Stimulated activated CD4-positive, alpha-beta T cell treated with anti-CD3 and anti-CD28 coated beads, Interleukin-15, amount 100 ng/mL, for 48 hours (primary cell): Measurements from ENCODE around the gene TREH.

Source experiments
- DNase-seq, 2 donors: peaks; one replicate each; pipeline ENCODE4 v3.0.0-alpha.2; 2020; ENCODE audit warnings: low read depth in 2 of 2

Gene TREH

GRCh38 chr11:118649941-118650340, 29.5 kb downstream of the TREH start:
- no peak for DNase-seq

- no peak for DNase-seq
These were observed 31.2 kb downstream of the TREH start for GRCh38 chr11:118648291-118648690.

DNA sequence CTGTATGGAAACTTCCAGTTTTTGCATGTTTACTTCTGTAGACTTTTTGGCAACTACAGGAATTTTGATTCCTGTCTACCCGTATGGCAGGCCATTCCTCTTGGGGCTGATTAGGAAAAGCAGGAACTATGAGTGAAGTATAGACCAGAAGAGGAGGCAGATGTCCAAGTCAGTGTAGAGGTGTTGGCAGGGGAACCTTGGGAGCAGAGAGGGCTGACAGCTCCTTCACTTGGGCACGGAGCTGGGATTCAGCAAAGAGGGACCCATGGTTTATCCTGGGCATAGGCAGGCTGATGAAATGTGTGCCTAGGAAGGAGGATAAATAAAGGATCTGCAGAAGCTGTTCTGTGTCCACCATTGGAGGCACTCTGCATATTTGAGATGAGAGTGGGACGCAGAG, 33.1 kb downstream of the TREH start:
- no peak for DNase-seq

DNA sequence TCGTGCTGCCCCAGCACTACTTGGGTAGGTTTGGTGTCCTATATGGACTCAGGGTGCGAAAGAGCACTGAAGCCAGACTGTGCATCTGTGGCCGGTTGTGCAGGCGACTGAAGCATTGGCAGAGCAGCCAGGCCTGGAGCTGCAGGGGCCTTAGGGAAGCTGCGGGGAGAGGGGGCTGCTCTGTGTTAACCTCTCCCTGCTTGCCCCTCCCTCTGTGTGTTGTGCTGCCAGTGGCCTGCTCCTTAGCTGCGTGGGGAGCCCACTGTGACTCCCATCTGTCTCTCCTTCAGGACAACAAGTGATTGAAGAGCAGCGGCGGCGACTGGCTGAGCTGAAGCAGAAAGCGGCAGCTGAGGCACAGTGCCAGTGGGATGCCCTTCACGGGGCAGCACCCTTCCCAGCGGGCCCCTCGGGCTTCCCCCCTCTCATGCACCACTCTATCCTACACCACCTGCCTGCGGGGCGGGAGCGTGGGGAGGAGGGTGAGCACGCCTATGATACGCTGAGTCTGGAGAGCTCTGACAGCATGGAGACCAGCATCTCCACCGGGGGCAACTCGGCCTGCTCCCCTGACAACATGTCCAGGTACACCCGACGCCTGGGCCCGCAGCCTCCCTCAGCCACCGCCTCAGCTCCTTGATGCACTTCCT, 34.3 kb downstream of the TREH start:
- DNase-seq: no peak

DNA sequence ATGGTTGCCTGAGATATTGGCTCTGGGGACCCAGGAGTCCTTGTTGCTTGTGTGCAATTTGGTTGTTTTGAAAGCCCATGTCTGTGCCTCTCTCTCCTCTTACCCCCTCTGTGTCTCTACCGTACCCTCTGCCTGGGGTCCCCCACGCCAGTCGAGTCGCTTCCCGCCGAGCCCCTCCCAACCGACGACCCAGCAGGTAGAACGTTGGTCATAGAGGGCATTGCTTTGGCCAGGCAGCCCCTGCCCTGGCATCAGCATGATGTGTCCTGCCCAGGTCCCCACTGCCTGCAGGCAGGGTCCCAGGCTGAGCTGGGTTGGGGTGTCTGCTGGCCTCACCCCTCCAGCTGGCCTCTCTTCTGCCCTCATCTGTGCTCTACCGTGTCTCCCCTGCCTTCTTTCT, 35.0 kb downstream of the TREH start:
- no peak for DNase-seq

GRCh38 chr11:118643995-118644345, 35.5 kb downstream of the TREH start:
- no peak for DNase-seq

GRCh38 chr11:118643142-118643994, 36.1 kb downstream of the TREH start:
- no peak for DNase-seq

- DNase-seq: no peak
These were observed 37.9 kb downstream of the TREH start for GRCh38 chr11:118641397-118642019.

DNA sequence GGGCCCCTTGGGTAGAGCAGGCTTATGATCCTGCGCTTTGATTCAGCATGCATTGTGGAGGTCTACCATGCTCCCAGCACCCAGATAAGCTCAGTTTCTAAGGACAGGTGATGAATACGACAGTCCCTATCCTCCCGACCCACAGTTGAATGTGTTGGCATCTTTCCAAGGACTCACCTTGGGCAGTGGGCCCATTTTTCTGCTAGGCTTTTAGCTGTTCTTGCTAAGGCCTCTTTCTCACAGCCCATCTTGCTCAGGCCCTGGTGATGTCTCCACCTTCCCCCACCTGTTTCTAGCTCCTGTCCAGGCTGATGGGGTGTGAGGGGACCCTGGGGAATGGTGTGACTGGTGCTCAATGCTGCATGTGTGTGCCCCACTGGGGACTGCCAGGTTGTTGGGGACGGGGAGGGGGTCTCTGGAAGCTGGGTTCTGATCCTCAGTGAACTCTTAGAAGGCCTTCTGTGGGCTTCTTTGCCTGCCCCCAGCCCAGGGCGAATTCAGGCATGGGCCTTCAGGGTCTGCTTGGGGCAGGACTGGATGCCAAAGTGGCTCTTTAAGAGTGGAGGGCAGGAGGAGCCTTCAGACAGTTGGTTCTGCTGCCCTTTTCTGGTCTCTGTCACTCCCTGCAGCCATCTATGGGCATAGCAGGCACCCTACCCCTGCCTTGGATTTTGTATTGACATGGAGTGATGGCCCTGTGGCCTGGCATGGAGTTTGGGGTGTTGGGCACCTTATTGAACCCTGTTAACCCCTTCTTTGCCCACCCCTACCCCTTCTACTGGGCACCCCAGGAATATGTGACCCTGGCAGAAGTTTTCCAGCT, 38.9 kb downstream of the TREH start:
- DNase-seq: no peak

- no peak for DNase-seq
These were observed 39.6 kb downstream of the TREH start for GRCh38 chr11:118639899-118640298.

DNA sequence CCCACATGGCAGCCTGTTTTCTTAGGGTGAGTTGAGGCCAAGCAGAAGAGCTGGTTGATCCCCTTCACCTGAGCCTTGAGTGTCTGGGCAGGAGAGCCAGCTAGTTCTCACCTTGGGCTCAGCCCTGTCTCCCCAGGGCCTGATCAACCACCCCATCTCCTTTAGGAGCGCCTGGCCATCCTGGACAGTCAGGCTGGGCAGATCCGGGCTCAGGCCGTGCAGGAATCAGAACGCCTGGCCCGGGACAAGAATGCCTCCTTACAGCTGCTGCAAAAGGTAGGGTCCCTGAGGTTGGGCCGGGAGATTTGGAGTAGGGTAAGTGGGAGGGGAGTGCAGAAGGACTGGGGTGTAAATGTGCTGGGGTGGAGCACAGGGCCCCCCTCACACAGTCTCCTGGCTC, 40.7 kb downstream of the TREH start:
- DNase-seq: no peak

DNA sequence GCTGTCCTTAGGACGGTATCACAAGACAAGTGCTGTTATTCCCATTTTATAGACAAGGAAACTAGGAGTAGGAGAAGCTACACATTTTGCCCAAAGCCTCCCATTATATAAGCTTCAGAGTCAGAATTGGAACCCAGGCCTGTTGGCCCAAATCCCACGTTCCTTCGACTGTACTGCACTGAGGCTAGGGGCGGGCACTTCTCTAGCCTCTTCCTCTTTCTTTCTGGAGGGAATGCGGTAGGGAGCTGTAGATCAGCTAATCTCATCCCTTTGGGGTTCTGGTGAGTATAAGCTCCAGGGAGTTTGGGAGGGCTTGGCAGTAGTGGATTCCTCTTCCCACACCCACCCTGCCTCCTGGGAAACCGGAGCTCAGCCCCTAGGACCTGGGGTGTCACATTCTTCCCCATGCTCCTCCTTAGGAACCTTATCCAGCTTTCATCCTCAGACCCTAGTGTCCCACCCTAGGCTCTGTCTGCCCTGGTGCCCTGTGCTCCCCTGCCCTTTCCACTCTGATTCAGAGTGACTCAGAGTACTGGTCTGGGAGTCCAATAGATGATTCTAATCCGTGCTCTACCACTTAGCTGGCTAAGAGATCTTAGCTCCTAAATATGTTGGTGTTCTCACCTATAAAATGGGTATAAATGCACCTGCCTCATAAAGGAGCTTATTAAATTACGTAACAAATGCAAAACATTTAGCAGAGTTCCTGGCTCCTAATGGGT, 42.7 kb downstream of the TREH start:
- DNase-seq: no peak

GRCh38 chr11:118635642-118636041, 43.8 kb downstream of the TREH start:
- no peak for DNase-seq

DNA sequence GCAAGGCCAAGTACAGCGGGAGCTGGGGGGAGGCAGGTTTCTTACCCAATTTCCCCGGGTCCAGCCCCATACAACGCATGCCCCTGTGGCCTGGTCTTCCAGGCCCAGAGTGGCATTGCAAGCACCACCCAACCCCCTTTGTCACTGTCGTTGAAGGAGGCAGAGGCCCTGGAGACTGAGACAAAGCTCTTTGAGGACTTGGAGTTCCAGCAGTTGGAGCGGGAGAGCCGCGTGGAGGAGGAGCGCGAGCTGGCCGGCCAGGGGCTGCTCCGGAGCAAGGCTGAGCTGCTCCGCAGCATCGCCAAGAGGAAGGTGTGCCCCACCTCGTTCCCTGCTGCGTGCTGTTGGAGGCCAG, 44.2 kb downstream of the TREH start:
- no peak for DNase-seq

GRCh38 chr11:118634431-118635236, 44.8 kb downstream of the TREH start:
- no peak for DNase-seq

GRCh38 chr11:118633979-118634378, 45.5 kb downstream of the TREH start:
- DNase-seq: no peak

DNA sequence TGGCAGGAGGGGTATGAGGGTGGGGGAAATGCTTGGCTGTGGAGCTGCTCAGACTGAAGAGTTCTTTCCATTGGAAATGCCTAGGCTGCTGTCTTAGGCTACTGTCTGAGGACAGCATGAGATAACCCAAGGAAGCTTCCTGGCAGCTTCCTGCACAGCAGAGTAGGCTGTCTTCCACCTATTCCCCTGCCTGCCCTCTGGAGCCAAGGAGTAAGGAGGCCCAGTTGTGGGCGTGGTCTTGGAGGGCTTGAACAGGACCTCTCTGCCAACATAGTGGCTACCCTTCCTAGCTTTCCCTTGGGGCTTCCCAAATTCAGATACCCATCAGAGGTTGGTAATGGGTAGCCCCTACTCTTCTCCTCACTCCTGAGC, 46.1 kb downstream of the TREH start:
- no peak for DNase-seq

GRCh38 chr11:118632577-118633318, 46.7 kb downstream of the TREH start:
- DNase-seq: no peak

GRCh38 chr11:118631142-118631909, 48.1 kb downstream of the TREH start:
- DNase-seq: no peak
